ENCODE measurements around the gene PRR5L.

Gene PRR5L

GRCh38 chr11:36373016-36374010 lies 77.2 kb downstream of the PRR5L start:
- peaks cover 6% of the 10 kb centered on the region for H3K36me3 ChIP-seq (ENCODE audit: insufficient read depth, insufficient read length, low read length)
- no peak for DNase-seq (ENCODE audit: low read depth, low spot score)
- H3K27me3 ChIP-seq (ENCODE audit: insufficient read depth, insufficient read length) = peaks cover 47% of the 10 kb centered on the region
- peaks cover 3% of the 10 kb centered on the region; the same call in 1 of the 2 replicates for H3K9me3 ChIP-seq (ENCODE audit: insufficient read depth, low read length)
- TF ChIP-seq YY1 (IDR thresholded peaks at IDR 0.05; ENCODE audit: insufficient read depth, insufficient read length) (no peak), SUZ12 (IDR thresholded peaks at IDR 0.05; ENCODE audit: extremely low read depth, insufficient read depth, insufficient read length) (no peak), ZNF274 (IDR thresholded peaks at IDR 0.05; ENCODE audit: low read depth, low read length) (no peak)
- no peak overlapping the region for H3K9ac ChIP-seq (ENCODE audit: insufficient read length, low read depth)
- H3K4me1 ChIP-seq (ENCODE audit: insufficient read depth, insufficient read length) = peaks cover 3% of the 10 kb centered on the region
- no peak overlapping the region for H3K4me3 ChIP-seq (ENCODE audit: insufficient read length, low read depth)

GRCh38 chr11:36374726-36375125 lies 78.6 kb downstream of the PRR5L start:
- peaks cover 3% of the 10 kb centered on the region for H3K4me1 ChIP-seq (ENCODE audit: insufficient read depth, insufficient read length)
- no peak for TF ChIP-seq YY1 (IDR thresholded peaks at IDR 0.05; ENCODE audit: insufficient read depth, insufficient read length)
- no peak for TF ChIP-seq SUZ12 (IDR thresholded peaks at IDR 0.05; ENCODE audit: extremely low read depth, insufficient read depth, insufficient read length)
- TF ChIP-seq ZNF274 (IDR thresholded peaks at IDR 0.05; ENCODE audit: low read depth, low read length) = no peak
- H3K27me3 ChIP-seq (ENCODE audit: insufficient read depth, insufficient read length) = peaks cover 55% of the 10 kb centered on the region
- no peak overlapping the region for H3K9ac ChIP-seq (ENCODE audit: insufficient read length, low read depth)
- peaks cover 8% of the 10 kb centered on the region for H3K36me3 ChIP-seq (ENCODE audit: insufficient read depth, insufficient read length, low read length)
- no peak for DNase-seq (ENCODE audit: low read depth, low spot score)
- H3K4me3 ChIP-seq (ENCODE audit: insufficient read length, low read depth) = no peak overlapping the region
- peaks cover 3% of the 10 kb centered on the region; the same call in 1 of the 2 replicates for H3K9me3 ChIP-seq (ENCODE audit: insufficient read depth, low read length)

- Histone ChIP-seq H3K27me3 (ENCODE audit: insufficient read depth, insufficient read length) (peaks cover 55% of the 10 kb centered on the region), H3K4me1 (ENCODE audit: insufficient read depth, insufficient read length) (peaks cover 3% of the 10 kb centered on the region), H3K36me3 (ENCODE audit: insufficient read depth, insufficient read length, low read length) (peaks cover 16% of the 10 kb centered on the region), H3K4me3 (ENCODE audit: insufficient read length, low read depth) (peak overlapping the region; percentile 78), H3K9me3 (ENCODE audit: insufficient read depth, low read length) (peaks cover 3% of the 10 kb centered on the region; the same call in 1 of the 2 replicates), H3K9ac (ENCODE audit: insufficient read length, low read depth) (no peak overlapping the region)
- DNase-seq (ENCODE audit: low read depth, low spot score) = no peak
- TF ChIP-seq ZNF274 (IDR thresholded peaks at IDR 0.05; ENCODE audit: low read depth, low read length) (no peak), SUZ12 (IDR thresholded peaks at IDR 0.05; ENCODE audit: extremely low read depth, insufficient read depth, insufficient read length) (no peak), YY1 (IDR thresholded peaks at IDR 0.05; ENCODE audit: insufficient read depth, insufficient read length) (no peak)
Measured at GRCh38 chr11:36375353-36376008, 79.4 kb downstream of the PRR5L start.

GRCh38 chr11:36376009-36376887 lies 80.2 kb downstream of the PRR5L start:
- DNase-seq (ENCODE audit: low read depth, low spot score) = no peak
- Histone ChIP-seq H3K27me3 (ENCODE audit: insufficient read depth, insufficient read length) (peaks cover 55% of the 10 kb centered on the region), H3K4me1 (ENCODE audit: insufficient read depth, insufficient read length) (peaks cover 3% of the 10 kb centered on the region), H3K9ac (ENCODE audit: insufficient read length, low read depth) (peak overlapping the region; percentile 78), H3K4me3 (ENCODE audit: insufficient read length, low read depth) (peak overlapping the region; percentile 78), H3K9me3 (ENCODE audit: insufficient read depth, low read length) (peaks cover 3% of the 10 kb centered on the region; the same call in 1 of the 2 replicates), H3K36me3 (ENCODE audit: insufficient read depth, insufficient read length, low read length) (peaks cover 16% of the 10 kb centered on the region)
- TF ChIP-seq SUZ12 (IDR thresholded peaks at IDR 0.05; ENCODE audit: extremely low read depth, insufficient read depth, insufficient read length) (no peak), YY1 (IDR thresholded peaks at IDR 0.05; ENCODE audit: insufficient read depth, insufficient read length) (no peak), ZNF274 (IDR thresholded peaks at IDR 0.05; ENCODE audit: low read depth, low read length) (no peak)

- Histone ChIP-seq H3K9ac (ENCODE audit: insufficient read length, low read depth) (peak overlapping the region; percentile 78), H3K4me1 (ENCODE audit: insufficient read depth, insufficient read length) (peaks cover 3% of the 10 kb centered on the region)
Measured at GRCh38 chr11:36376888-36377758, 81.0 kb downstream of the PRR5L start.

More at GRCh38 chr11:36376888-36377758, 81.0 kb downstream of the PRR5L start:
- DNase-seq (ENCODE audit: low read depth, low spot score) = peak; percentile 49
- peaks cover 22% of the 10 kb centered on the region for H3K36me3 ChIP-seq (ENCODE audit: insufficient read depth, insufficient read length, low read length)
- TF ChIP-seq YY1 (IDR thresholded peaks at IDR 0.05; ENCODE audit: insufficient read depth, insufficient read length) (no peak), ZNF274 (IDR thresholded peaks at IDR 0.05; ENCODE audit: low read depth, low read length) (no peak), SUZ12 (IDR thresholded peaks at IDR 0.05; ENCODE audit: extremely low read depth, insufficient read depth, insufficient read length) (no peak)
- peaks cover 3% of the 10 kb centered on the region; the same call in 1 of the 2 replicates for H3K9me3 ChIP-seq (ENCODE audit: insufficient read depth, low read length)
- H3K27me3 ChIP-seq (ENCODE audit: insufficient read depth, insufficient read length) = peaks cover 55% of the 10 kb centered on the region
- H3K4me3 ChIP-seq (ENCODE audit: insufficient read length, low read depth) = peak overlapping the region; percentile 78

Data from NT2/D1 (cell line).